Esophagus muscularis mucosa (tissue), 3 donors: ENCODE results near the gene FREM2.

Experiments used
- CTCF ChIP-seq, 3 experiments: fragments of 200-600 bp in 2 of 3; fragments of 450-650 bp in 1 of 3; sonication (generic) in 2 of 3; IDR thresholded peaks; one replicate each; pipeline ENCODE4 v1.5.1; 2017 to 2019; ENCODE audit warnings: antibody characterized with exemption in 3 of 3, mild to moderate bottlenecking in 2 of 3, moderate library complexity in 1 of 3
- POLR2A ChIP-seq: fragments of 450-650 bp; IDR thresholded peaks from one replicate; pipeline ENCODE4 v1.6.1; 2017; ENCODE audit warnings: antibody characterized with exemption, moderate library complexity, mild to moderate bottlenecking, low read depth
- POLR2AphosphoS5 ChIP-seq, 2 donors: sonication (generic); formaldehyde crosslinking; IDR thresholded peaks; one replicate each; pipeline ENCODE4 v1.6.1; 2017; ENCODE audit warnings: antibody characterized with exemption in 2 of 2

GRCh38 chr13:38879786-38880185, 192.9 kb downstream of the FREM2 start:
- no peak for TF ChIP-seq CTCF (IDR thresholded peaks at IDR 0.05)
- no peak for TF ChIP-seq POLR2A
- no peak for TF ChIP-seq POLR2AphosphoS5 (IDR thresholded peaks at IDR 0.05)
